H9 (cell line): Measurements from ENCODE around the gene RIPK4. TPM values are rescaled to one million over a fixed set of nuclear protein-coding genes. Genes with fewer than 3 reads are reported as not detected.

ENCODE experiments used
- DNase-seq: peaks from one replicate; pipeline ENCODE4 v3.0.0-alpha.2; 2017
- H2AFZ ChIP-seq: one replicate; pipeline ENCODE4 v1.6.1; 2013; ENCODE audit warnings: mild to moderate bottlenecking, low read length, control low read depth, moderate library complexity
- H2AK5ac ChIP-seq: 2 replicates; pipeline ENCODE4 v1.6.1; 2013; ENCODE audit warnings: low read length, control low read depth, mixed read lengths; ENCODE audit not compliant: insufficient read length
- H2BK120ac ChIP-seq: one replicate; pipeline ENCODE4 v1.6.1; 2013; ENCODE audit warnings: low read depth, mild to moderate bottlenecking, low read length, control low read depth, inconsistent platforms; ENCODE audit not compliant: poor library complexity, severe bottlenecking
- H2BK12ac ChIP-seq: 2 replicates; pipeline ENCODE4 v1.6.1; 2013; ENCODE audit warnings: low read length, control low read depth, mixed read lengths, low read depth; ENCODE audit not compliant: insufficient read length
- H2BK15ac ChIP-seq: 2 replicates; pipeline ENCODE4 v1.6.1; 2013; ENCODE audit warnings: low read depth, low read length, control low read depth
- H2BK20ac ChIP-seq: one replicate; pipeline ENCODE4 v1.6.1; 2013; ENCODE audit warnings: low read depth, mild to moderate bottlenecking, low read length, control low read depth, inconsistent platforms; ENCODE audit not compliant: poor library complexity, severe bottlenecking
- H2BK5ac ChIP-seq: 2 replicates; pipeline ENCODE4 v1.6.1; 2013; ENCODE audit warnings: low read length, control low read depth, mixed read lengths; ENCODE audit not compliant: insufficient read length
- H3K14ac ChIP-seq: 2 replicates; pipeline ENCODE4 v1.6.1; 2013; ENCODE audit warnings: low read length, control low read depth; ENCODE audit not compliant: insufficient read depth
- H3K18ac ChIP-seq: 2 replicates; pipeline ENCODE4 v1.6.1; 2013; ENCODE audit warnings: low read depth, mild to moderate bottlenecking, mixed read lengths, low read length, control low read depth; ENCODE audit not compliant: insufficient read length
- H3K23ac ChIP-seq: 2 replicates; pipeline ENCODE4 v1.6.1; 2013; ENCODE audit warnings: low read length, control low read depth, mixed read lengths, low read depth; ENCODE audit not compliant: insufficient read length
- H3K23me2 ChIP-seq: 2 replicates; pipeline ENCODE4 v1.6.1; 2013; ENCODE audit warnings: low read depth, mild to moderate bottlenecking, mixed read lengths, low read length, control low read depth; ENCODE audit not compliant: insufficient read length, poor library complexity, severe bottlenecking
- H3K27ac ChIP-seq: 2 replicates; pipeline ENCODE4 v1.5.1; 2013; ENCODE audit warnings: low read length, control low read depth, mixed read lengths, low read depth; ENCODE audit not compliant: insufficient read length
- H3K27me3 ChIP-seq: 2 replicates; pipeline ENCODE4 v1.6.1; 2013; ENCODE audit warnings: low read length, control low read depth, inconsistent platforms; ENCODE audit not compliant: insufficient read depth
- H3K4ac ChIP-seq: 2 replicates; pipeline ENCODE4 v1.6.1; 2013; ENCODE audit warnings: low read depth, mild to moderate bottlenecking, control low read depth, inconsistent platforms, low read length, moderate library complexity
- H3K4me1 ChIP-seq: 2 replicates; pipeline ENCODE4 v1.6.1; 2013; ENCODE audit warnings: low read length, control low read depth, inconsistent platforms; ENCODE audit not compliant: insufficient read depth
- H3K4me2 ChIP-seq: 2 replicates; pipeline ENCODE4 v1.6.1; 2013; ENCODE audit warnings: low read length, control low read depth, mixed read lengths; ENCODE audit not compliant: insufficient read length, insufficient read depth
- H3K56ac ChIP-seq: 2 replicates; pipeline ENCODE4 v1.6.1; 2013; ENCODE audit warnings: low read depth, mild to moderate bottlenecking, mixed read lengths, low read length, control low read depth; ENCODE audit not compliant: insufficient read length
- H3K79me1 ChIP-seq: 2 replicates; pipeline ENCODE4 v1.6.1; 2013; ENCODE audit warnings: low read depth, mild to moderate bottlenecking, moderate library complexity, low read length, control low read depth, inconsistent platforms; ENCODE audit not compliant: insufficient read depth, poor library complexity, severe bottlenecking
- H3K79me2 ChIP-seq: 2 replicates; pipeline ENCODE4 v1.6.1; 2013; ENCODE audit warnings: low read length, control low read depth, inconsistent platforms; ENCODE audit not compliant: insufficient read depth
- H3K9ac ChIP-seq: 2 replicates; pipeline ENCODE4 v1.6.1; 2013; ENCODE audit warnings: low read length, control low read depth, mixed read lengths; ENCODE audit not compliant: insufficient read length; ENCODE audit errors: extremely low read depth
- H3K9me3 ChIP-seq: one replicate; pipeline ENCODE4 v1.6.1; 2013; ENCODE audit warnings: low read depth, low read length, inconsistent platforms; ENCODE audit not compliant: control insufficient read depth
- H3T11ph ChIP-seq: one replicate; pipeline ENCODE4 v1.6.1; 2013; ENCODE audit warnings: mild to moderate bottlenecking, low read length, control low read depth, inconsistent platforms
- H4K20me1 ChIP-seq: one replicate; pipeline ENCODE4 v1.6.1; 2013; ENCODE audit not compliant: control insufficient read depth, insufficient read length, insufficient read depth
- H4K5ac ChIP-seq: 2 replicates; pipeline ENCODE4 v1.6.1; 2013; ENCODE audit warnings: low read depth, mild to moderate bottlenecking, mixed read lengths, low read length, control low read depth; ENCODE audit not compliant: insufficient read length
- H4K8ac ChIP-seq: replicated peaks from 2 replicates; pipeline ENCODE4 v1.6.1; 2013; ENCODE audit warnings: low read length, control low read depth, mixed read lengths, low read depth; ENCODE audit not compliant: insufficient read length
- H4K91ac ChIP-seq: 2 replicates; pipeline ENCODE4 v1.6.1; 2013; ENCODE audit warnings: low read depth, mild to moderate bottlenecking, moderate library complexity, mixed read lengths, low read length, control low read depth; ENCODE audit not compliant: insufficient read length
- H3K27ac Mint-ChIP-seq, 3 experiments: 2 replicates in 2 of 3; 3 replicates in 1 of 3; pipeline ENCODE4 v1.8.0; 2020 to 2021; ENCODE audit warnings: mixed read lengths in 3 of 3, mild to moderate bottlenecking in 1 of 3, moderate library complexity in 1 of 3
- H3K27me3 Mint-ChIP-seq: 2 replicates; pipeline ENCODE4 v1.8.0; 2021; ENCODE audit warnings: low read depth, mild to moderate bottlenecking, moderate library complexity, mixed read lengths
- H3K36me3 Mint-ChIP-seq, 3 experiments: 2 replicates in 2 of 3; 3 replicates in 1 of 3; pipeline ENCODE4 v1.8.0; 2020 to 2021; ENCODE audit warnings: low read depth in 3 of 3, mixed read lengths in 3 of 3; ENCODE audit not compliant: insufficient read depth in 1 of 3
- H3K4me1 Mint-ChIP-seq, 2 experiments: 2 replicates each; pipeline ENCODE4 v1.8.0; 2020; ENCODE audit warnings: mixed read lengths in 2 of 2
- H3K4me3 Mint-ChIP-seq, 2 experiments: 2 replicates in 1 of 2; 3 replicates in 1 of 2; pipeline ENCODE4 v1.8.0; 2020 to 2021; ENCODE audit warnings: mild to moderate bottlenecking in 2 of 2, mixed read lengths in 2 of 2, moderate library complexity in 1 of 2
- H3K9me3 Mint-ChIP-seq, 2 experiments: 2 replicates in 1 of 2; 3 replicates in 1 of 2; pipeline ENCODE4 v1.8.0; 2020; ENCODE audit warnings: mild to moderate bottlenecking in 2 of 2, mixed read lengths in 2 of 2, moderate library complexity in 1 of 2
- CTCF ChIP-seq: fragments of 200-600 bp; sonication (generic); conservative IDR thresholded peaks from 3 replicates; pipeline ENCODE4 v1.8.0; 2021; ENCODE audit warnings: antibody characterized with exemption, mild to moderate bottlenecking
- WGBS: extraction: QIAGEN DNeasy Blood & Tissue Kit; methylation state at CpG from one replicate; pipeline ENCODE4 v1.1.7; 2013; ENCODE audit warnings: missing lambda C conversion rate, low lambda C conversion rate, mixed read lengths; ENCODE audit not compliant: insufficient read length; ENCODE audit errors: extremely low coverage; 5-methylcytosine and 5-hydroxymethylcytosine counted together
- total RNA-seq: library from RNA; stranded (reverse); gene quantifications from 2 replicates; pipeline ENCODE4 v1.2.1, GENCODE V29; 2021

The RIPK4 gene
- total RNA-seq, 1 experiment from 2014 or later = 2.9 TPM

- no peak overlapping the region for H3K9ac ChIP-seq
- H3K14ac ChIP-seq = no peak overlapping the region
- H3K4ac ChIP-seq = no peak overlapping the region
- H3K27me3 ChIP-seq = no peaks in the 10 kb centered on the region; the same call in none of the 2 replicates
- Mint-ChIP-seq H3K4me3 (no peak overlapping the region), H3K27me3 (peaks cover 3% of the 10 kb centered on the region), H3K27ac (no peak overlapping the region), H3K36me3 (no peaks in the 10 kb centered on the region), H3K9me3 (peaks cover 0 to 3% of the 10 kb centered on the region in 2 experiments; a peak in 2 of 5 replicates), H3K4me1 (peaks cover 33 to 54% of the 10 kb centered on the region in 2 experiments)
- H3T11ph ChIP-seq = no peak overlapping the region
- WGBS = no CpG with 5 or more reads among the region's 15 CpGs
- H3K4me1 ChIP-seq = peaks cover 3% of the 10 kb centered on the region; the same call in 1 of the 2 replicates
- no peak overlapping the region for H2AFZ ChIP-seq
- no peak overlapping the region for H3K56ac ChIP-seq
- no peak for DNase-seq
- no peak overlapping the region for H2BK20ac ChIP-seq
- TF ChIP-seq CTCF = no peak
- H3K79me2 ChIP-seq = no peaks in the 10 kb centered on the region
- no peaks in the 10 kb centered on the region for H3K9me3 ChIP-seq
- no peak overlapping the region for H2AK5ac ChIP-seq
- H3K23me2 ChIP-seq = no peaks in the 10 kb centered on the region
- H2BK12ac ChIP-seq = no peak overlapping the region
- no peak overlapping the region for H2BK120ac ChIP-seq
- H3K27ac ChIP-seq = no peak overlapping the region
- peaks cover 2% of the 10 kb centered on the region for H4K20me1 ChIP-seq
- no peak overlapping the region for H3K23ac ChIP-seq
- H4K5ac ChIP-seq = no peak overlapping the region
- no peaks in the 10 kb centered on the region for H3K79me1 ChIP-seq
- H3K4me2 ChIP-seq = no peak overlapping the region
- no peak overlapping the region for H4K8ac ChIP-seq
- H2BK15ac ChIP-seq = no peak overlapping the region
- H4K91ac ChIP-seq = no peak overlapping the region
- H3K18ac ChIP-seq = no peak overlapping the region
- no peak overlapping the region for H2BK5ac ChIP-seq
Observed at GRCh38 chr21:41717573-41718330, 49.1 kb downstream of the RIPK4 start.
